SK-N-SH treated with all-trans-retinoic acid at 6 μM for 48 hours (cell line): Measurements from ENCODE around the gene NLGN3.
A peak's percentile ranks its signal among the peaks of the same experiment; 100 is the strongest.

Experiments
- ATAC-seq: fragments of 200-7000 bp; cut with Tn5 transposase; 3 replicates; pipeline ENCODE4 v1.9.1; 2020; ENCODE audit warnings: mild to moderate bottlenecking, moderate library complexity
- ARNTL ChIP-seq: fragments of 450-650 bp; formaldehyde crosslinking; IDR thresholded peaks from 2 replicates; pipeline ENCODE4 v1.5.0; 2020; ENCODE audit warnings: low read depth, mild to moderate bottlenecking, moderate library complexity, borderline replicate concordance
- BACH2 ChIP-seq: fragments of 250-450 bp; sonication (Bioruptor Pico); IDR thresholded peaks from 2 replicates; pipeline ENCODE4 v1.9.0; 2021; ENCODE audit warnings: mild to moderate bottlenecking, borderline replicate concordance
- ESRRG ChIP-seq: fragments of 250-450 bp; sonication (Bioruptor Pico); IDR thresholded peaks from 2 replicates; pipeline ENCODE4 v1.6.1; 2021; ENCODE audit warnings: mild to moderate bottlenecking
- GLIS3 ChIP-seq: fragments of 250-450 bp; sonication (Bioruptor Pico); IDR thresholded peaks from 2 replicates; pipeline ENCODE4 v1.5.0; 2020; ENCODE audit warnings: mild to moderate bottlenecking, moderate library complexity
- ISL1 ChIP-seq: fragments of 250-450 bp; sonication (Bioruptor Pico); IDR thresholded peaks from 2 replicates; pipeline ENCODE4 v2.1.2; 2022; ENCODE audit warnings: mild to moderate bottlenecking, moderate library complexity
- OSR1 ChIP-seq: fragments of 250-450 bp; sonication (Bioruptor Pico); IDR thresholded peaks from 2 replicates; pipeline ENCODE4 v1.8.0; 2022; ENCODE audit warnings: moderate library complexity, mild to moderate bottlenecking, inconsistent platforms
- PPARA ChIP-seq: fragments of 250-450 bp; sonication (Bioruptor Pico); IDR thresholded peaks from 2 replicates; pipeline ENCODE4 v1.5.0; 2020; ENCODE audit warnings: mild to moderate bottlenecking, borderline replicate concordance
- RARB ChIP-seq: fragments of 250-450 bp; sonication (Bioruptor Pico); IDR thresholded peaks from 2 replicates; pipeline ENCODE4 v1.8.0; 2021; ENCODE audit warnings: mild to moderate bottlenecking, moderate library complexity
- SNAI2 ChIP-seq: fragments of 250-450 bp; sonication (Bioruptor Pico); IDR thresholded peaks from 2 replicates; pipeline ENCODE4 v1.5.0; 2020; ENCODE audit warnings: mild to moderate bottlenecking, moderate library complexity
- TCF4 ChIP-seq: fragments of 250-450 bp; sonication (Bioruptor Pico); IDR thresholded peaks from 2 replicates; pipeline ENCODE4 v1.8.0; 2021; ENCODE audit warnings: mild to moderate bottlenecking, moderate library complexity, borderline replicate concordance
- TSHZ2 ChIP-seq: fragments of 250-450 bp; sonication (Bioruptor Pico); IDR thresholded peaks from 2 replicates; pipeline ENCODE4 v1.5.0; 2020; ENCODE audit warnings: mild to moderate bottlenecking, moderate library complexity
- ZFP30 ChIP-seq: fragments of 450-650 bp; formaldehyde crosslinking; IDR thresholded peaks from 2 replicates; pipeline ENCODE4 v1.5.0; 2022; ENCODE audit warnings: mild to moderate bottlenecking, moderate library complexity
- ZNF565 ChIP-seq: fragments of 450-650 bp; formaldehyde crosslinking; conservative IDR thresholded peaks from 2 replicates; pipeline ENCODE4 v1.5.0; 2020; ENCODE audit warnings: low read depth, mild to moderate bottlenecking, moderate library complexity
- ZNF8 ChIP-seq: fragments of 450-650 bp; formaldehyde crosslinking; IDR thresholded peaks from 2 replicates; pipeline ENCODE4 v1.5.0; 2020; ENCODE audit warnings: mild to moderate bottlenecking, moderate library complexity
- TF ChIP-seq, protein P1 (sequence below): fragments of 250-450 bp; sonication (Bioruptor Pico); IDR thresholded peaks from 2 replicates; pipeline ENCODE4 v1.8.0; 2021; ENCODE audit warnings: low read depth, mild to moderate bottlenecking, moderate library complexity, borderline replicate concordance

Gene NLGN3

DNA sequence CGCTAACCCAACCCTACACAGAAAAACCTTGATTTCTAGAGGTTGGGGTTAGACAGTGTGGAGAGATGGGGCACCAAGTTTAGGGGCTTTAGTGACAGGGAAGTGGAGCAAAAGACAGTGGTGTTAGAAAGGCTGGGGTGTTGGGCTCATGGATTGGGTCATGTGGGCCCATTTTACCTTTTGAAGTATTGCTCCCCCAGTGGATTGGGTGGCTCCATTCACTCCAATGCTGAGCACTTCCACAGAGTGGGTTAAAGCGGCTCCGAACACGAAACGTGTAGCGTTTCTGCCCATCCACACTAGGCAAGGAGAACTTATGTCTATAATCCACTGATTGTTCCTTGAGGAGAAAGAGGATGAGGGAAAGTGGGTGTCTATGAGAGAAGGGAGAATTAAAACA is 35.6 kb upstream of the NLGN3 start (continued):
- TF ChIP-seq, protein P1, sequence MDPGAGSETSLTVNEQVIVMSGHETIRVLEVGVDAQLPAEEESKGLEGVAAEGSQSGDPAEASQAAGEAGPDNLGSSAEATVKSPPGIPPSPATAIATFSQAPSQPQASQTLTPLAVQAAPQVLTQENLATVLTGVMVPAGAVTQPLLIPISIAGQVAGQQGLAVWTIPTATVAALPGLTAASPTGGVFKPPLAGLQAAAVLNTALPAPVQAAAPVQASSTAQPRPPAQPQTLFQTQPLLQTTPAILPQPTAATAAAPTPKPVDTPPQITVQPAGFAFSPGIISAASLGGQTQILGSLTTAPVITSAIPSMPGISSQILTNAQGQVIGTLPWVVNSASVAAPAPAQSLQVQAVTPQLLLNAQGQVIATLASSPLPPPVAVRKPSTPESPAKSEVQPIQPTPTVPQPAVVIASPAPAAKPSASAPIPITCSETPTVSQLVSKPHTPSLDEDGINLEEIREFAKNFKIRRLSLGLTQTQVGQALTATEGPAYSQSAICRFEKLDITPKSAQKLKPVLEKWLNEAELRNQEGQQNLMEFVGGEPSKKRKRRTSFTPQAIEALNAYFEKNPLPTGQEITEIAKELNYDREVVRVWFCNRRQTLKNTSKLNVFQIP (CRISPR knock-in tag): no peak
- TF ChIP-seq PPARA (CRISPR knock-in tag): no peak

DNA sequence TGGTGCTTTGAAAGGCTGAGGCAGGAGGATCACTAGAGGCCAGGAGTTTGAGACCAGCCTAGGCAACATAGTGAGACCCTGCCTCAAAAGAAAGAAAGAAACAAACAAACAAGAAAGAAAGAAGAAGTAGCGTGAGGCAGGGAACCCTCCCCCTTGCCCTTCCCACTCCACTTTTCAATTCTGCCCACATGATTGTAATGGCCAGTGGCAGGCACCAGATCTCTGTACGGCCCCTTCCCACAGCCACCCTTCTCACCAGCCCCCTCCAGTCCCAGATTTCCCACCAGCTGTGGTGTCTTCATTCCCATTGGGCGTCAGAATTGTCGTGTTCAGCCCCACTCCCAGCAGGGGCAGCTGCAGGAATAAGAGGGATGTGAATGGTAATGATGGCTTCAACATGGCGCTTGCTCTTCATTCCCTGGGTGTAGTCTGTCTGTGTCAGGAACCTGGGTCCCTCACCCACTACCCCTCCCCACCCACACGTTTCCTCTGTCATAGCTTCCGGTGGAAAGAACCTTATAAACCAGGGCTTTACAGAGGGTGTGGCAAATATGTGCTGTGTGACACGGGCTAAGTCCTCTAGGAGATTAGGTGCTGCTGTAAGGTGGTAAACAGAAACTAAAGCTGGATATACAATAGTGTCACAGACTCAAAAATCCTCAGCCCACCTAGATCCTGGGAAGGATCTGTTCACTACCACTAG is 33.3 kb upstream of the NLGN3 start, which contains the start of gene IL2RG:
Gene IL2RG (minus strand): TSS at position 437 of the 703 bp plus-strand sequence. CDS start 38 bp downstream, at position 399.
- TF ChIP-seq, protein P1 (CRISPR knock-in tag): no peak
- TF ChIP-seq, all 23 proteins: peak for 0

GRCh38 chrX:71111921-71112431 is 32.7 kb upstream of the NLGN3 start:
- ATAC-seq: no peak
- TF ChIP-seq ZNF565 (no peak), SNAI2 (no peak), ESRRG (CRISPR knock-in tag) (no peak), ISL1 (CRISPR knock-in tag) (no peak), PPARA (CRISPR knock-in tag) (no peak), TCF4 (no peak), ARNTL (CRISPR knock-in tag) (no peak), OSR1 (CRISPR knock-in tag) (no peak), GLIS3 (no peak)

More for the DNA sequence above, 33.3 kb upstream of the NLGN3 start, which contains the start of gene IL2RG:
- no peak for ATAC-seq

- TF ChIP-seq PPARA (CRISPR knock-in tag) (no peak), TSHZ2 (CRISPR knock-in tag) (no peak), ZFP30 (CRISPR knock-in tag) (no peak)
- no peak for ATAC-seq
These were observed 27.3 kb upstream of the NLGN3 start for GRCh38 chrX:71117358-71117757.

DNA sequence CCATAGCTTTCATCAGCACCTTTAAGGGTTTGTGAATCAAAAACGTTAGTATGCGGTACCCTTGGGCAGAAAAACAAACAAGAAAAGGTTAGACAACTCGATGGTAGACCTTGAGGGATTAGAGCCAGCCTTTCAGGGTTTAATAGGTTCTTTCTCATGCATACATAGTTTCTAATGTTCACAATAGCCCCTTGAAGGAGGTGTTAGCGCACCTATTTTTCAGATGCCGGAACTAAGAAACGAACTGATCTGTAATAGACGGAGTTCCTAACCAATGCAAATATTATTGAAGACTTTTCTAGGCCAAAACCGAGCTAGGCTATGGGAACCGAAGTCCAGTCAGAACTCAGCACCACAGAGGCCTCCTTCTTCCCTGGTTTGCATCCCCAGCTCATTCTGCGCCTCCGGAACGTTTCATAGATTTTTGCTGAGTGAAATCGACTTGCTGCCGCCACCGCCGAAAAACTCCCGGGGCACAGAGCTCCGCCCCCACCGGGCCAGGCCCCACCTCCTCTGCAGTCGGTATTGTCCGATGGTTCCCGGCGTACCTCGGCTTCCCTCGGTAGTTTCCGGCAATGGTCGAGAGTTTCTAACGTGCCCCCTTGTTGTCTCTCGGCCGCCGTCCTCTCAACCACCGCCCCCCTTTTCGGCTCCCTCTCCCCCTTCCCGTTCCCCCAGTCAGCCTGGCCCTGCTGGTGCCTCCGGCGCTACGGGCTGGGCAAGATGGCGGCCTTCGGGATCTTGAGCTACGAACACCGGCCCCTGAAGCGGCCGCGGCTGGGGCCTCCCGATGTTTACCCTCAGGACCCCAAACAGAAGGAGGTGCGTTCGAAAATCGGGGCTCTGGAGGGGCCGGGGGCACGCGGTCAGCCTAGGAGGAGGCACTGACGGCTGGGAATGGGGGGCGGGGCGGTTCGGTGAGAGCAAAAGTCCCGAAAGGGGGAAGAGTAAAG is 26.3 kb upstream of the NLGN3 start, which contains the start of gene MED12:
Gene MED12 (plus strand): TSS at position 565 of the 953 bp plus-strand sequence. CDS start 159 bp downstream, at position 724.
- TF ChIP-seq ARNTL (CRISPR knock-in tag) (no peak), RARB (CRISPR knock-in tag) (no peak)
- TF ChIP-seq, all 23 proteins: peak for 0
- peak; percentile 99 for ATAC-seq

GRCh38 chrX:71118985-71119535 is 25.6 kb upstream of the NLGN3 start:
- TF ChIP-seq ISL1 (CRISPR knock-in tag) (no peak), ZNF8 (CRISPR knock-in tag) (no peak), TCF4 (no peak), BACH2 (CRISPR knock-in tag) (no peak)
- TF ChIP-seq, all 23 proteins: peak for 0
- peak; percentile 47 for ATAC-seq
